ENCODE results near the gene JAM2.
"Not testable (repeated sequence)": the region's sequence is repeated elsewhere in the genome, so short reads cannot be mapped to it uniquely, and the experiment has no call there.

JAM2 gene

DNA sequence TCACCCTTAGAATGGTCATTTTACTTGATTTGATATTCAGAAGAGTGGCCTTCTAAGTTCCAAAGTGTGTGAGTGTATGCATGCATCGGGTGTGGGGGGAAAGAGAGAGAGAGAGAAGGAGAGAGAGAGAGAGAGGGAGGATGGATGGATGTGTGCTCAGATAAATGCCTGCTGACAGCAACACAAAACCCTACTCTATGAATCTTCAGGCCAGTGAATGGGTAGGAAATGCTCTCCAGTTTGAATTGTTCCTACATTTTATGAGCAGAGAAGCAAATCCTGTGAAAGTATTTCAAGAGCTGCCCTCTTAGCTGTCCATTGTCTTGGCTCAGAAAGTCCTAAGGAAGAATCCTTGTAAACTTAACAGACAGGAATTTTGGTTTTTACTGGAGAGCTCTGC, 7.4 kb downstream of the JAM2 start:
- DNase-seq (ENCODE audit: low spot score), result no peak

DNA sequence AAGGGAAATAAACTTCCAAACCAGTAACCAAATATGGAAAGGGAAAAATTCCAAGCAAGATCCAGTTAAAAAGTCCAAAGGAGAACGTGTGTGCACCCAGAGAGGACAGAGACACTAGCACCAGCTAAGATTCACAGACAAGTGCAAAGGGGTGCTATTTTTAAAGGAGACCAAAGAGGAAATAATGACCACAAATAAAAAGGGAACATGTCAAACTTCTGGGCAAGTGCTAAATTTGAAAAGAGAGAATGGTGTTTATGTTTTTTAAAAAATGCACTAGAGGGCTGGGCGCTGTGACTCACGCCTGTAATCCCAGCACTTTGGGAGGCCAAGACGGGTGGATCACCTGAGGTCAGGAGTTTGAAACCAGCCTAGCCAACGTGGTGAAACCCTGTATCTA, 8.6 kb downstream of the JAM2 start:
- no peak for DNase-seq (ENCODE audit: low spot score)

DNA sequence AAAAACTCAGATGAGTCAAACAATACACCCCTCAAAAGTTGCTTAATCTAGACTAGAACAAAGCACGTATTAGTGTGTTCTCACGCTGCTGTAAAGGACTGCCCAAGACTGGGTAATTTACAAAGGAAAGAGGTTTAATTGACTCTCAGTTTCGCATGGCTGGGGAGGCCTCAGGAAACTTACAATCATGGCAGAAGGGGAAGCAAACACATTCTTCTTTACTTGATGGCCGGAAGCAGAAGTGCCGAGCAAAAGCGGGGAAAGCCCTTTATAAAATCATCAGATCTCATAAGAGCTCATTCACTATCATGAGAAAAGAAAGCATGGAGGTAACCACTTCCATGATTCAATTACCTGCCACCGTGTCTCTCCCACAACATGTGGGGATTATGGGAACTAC, 10.1 kb downstream of the JAM2 start:
- no peak for DNase-seq (ENCODE audit: low spot score)

DNA sequence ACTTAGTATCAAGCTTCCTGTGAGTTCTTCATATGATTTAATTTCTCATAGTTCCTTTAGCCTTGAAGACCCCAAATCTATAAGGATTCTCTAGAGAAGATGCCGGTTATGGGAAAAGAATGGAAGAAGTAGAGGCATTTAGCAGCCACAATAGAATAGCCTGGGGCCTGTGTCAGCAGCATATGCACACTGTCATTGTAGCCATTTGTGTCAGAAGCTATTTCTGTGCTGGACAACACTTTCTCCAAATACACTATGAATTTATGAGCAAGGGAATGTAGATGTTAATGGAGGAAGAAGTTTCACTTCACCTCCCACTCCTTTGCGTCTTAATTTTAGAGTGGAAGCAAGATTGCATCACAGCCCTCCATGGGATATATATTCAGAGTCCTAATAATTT, 17.4 kb downstream of the JAM2 start:
- no peak for DNase-seq (ENCODE audit: low spot score)

DNA sequence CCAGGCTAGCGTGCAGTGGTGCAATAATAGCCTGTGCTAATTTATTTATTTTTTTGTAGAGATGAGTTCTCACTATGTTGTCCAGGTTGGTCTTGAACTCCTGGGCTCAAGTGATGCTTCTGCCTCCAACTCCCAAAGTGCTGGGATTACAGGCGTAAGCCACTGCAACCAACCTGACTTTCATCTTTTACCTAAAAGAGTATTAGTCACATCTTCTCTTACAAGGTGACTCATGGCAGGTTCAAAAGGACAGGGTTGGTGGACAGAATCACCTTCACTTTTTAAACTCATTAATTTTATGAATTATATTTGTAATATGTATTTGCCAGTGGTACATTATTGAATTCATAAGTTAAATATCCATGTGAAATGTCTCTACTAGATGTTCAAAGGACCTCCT, 18.1 kb downstream of the JAM2 start:
- DNase-seq (ENCODE audit: low spot score), result no peak

DNA sequence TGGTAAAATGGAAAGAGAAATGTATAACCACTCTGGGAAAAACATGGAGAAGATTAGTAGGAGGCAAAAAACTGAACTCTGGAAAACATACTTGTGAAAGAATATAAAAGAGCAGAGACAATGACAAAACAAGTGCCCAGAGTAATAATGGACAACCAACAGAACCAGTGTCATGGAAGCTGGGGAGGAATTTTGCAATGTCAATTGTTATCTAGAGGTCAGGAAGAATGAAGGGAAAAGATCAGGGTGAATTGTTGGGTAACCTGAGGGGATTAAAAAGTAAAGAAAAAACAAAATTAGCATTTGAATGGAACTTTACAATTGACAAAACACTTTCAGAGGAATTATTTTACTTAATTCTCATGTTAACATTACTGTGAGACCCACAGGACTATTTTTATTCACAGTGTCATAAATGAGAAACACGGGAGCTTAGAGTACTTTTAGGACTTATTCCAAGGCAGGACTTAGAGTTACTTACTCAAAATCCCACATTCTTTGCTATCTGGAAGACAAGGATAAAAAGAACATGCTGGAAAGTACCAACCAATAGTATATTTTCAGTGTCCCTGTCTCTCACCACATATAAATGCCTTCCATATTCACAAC, 19.5 kb downstream of the JAM2 start:
- DNase-seq (ENCODE audit: low spot score), result no peak

DNA sequence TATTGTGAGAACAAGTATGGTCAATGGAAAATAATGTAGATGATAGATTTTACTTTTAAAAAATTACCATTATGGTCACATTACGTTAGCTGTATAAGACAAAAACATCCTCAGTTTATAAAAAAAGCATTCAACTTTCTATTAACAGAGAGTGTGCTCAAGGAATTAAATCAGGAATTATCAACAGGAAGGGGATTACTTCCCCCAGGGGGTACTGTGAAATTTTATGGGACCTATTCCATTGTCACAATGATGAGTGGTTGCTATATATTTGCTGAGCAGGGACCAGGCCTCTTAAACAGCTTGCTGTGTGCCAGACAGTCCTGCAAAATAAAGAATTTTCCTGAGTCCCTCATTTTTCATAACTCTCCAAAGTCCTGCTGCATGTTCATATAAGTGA, 21.2 kb downstream of the JAM2 start:
- DNase-seq (ENCODE audit: low spot score), result no peak

DNA sequence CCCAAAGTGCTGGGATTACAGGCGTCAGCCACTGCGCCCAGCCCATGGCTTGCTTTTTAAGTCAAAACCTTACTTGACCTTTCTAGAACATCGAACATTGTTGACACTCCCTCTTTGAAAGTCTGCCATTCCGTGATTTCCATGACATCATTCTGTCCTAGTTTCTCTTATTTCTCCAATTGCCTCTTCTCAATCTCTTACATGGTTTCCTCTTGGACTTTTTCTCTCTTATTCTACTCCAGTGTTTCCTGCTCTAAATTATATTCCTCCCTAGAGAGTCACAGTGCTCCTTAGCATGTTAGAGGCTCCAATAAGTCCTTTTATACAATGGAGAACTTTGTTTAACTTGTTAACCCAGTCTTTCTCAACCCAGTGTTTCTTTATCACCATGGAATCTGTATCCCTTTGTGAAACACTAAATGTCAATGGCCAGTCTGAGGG, 25.5 kb downstream of the JAM2 start:
- DNase-seq (ENCODE audit: low spot score), result no peak

DNA sequence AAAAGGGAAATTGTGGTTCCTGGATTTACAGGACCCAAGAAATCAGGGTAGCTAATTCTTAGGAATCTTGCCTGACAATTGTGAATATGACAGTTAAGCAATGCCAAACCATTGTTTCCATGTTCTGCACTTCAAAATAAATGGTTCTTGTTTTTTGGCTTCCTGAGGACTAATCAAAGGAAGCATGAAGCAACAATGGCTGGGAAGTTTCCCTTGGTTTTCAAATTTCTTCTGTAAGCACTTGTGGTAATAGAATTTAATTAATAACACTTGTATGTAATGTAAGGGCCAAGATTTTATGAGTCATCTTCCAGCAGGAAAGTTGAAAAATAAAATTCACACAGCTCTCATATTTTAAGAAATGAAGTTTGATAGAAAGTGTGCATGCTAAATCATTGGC, 31.7 kb downstream of the JAM2 start:
- no peak for DNase-seq (ENCODE audit: low spot score)

DNA sequence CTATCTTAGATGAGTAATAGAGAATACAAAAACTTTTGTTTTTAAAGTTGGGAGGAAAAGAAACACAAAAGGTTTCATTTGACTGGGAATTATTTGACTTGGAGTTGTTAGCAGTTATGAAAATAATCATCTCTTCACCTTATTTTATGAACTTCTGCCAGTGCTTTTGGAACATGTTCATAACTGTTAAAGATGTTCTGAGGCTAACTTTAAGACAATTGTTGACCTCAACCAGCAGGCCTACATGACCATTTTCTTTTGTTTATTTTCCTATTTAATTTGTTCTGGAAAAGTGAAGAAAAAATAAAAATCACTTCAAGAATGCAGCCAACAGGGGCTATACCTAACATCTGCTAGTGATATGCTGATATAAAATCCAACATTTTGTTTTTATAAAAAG, 37.4 kb downstream of the JAM2 start:
- no peak for DNase-seq (ENCODE audit: low spot score)

DNA sequence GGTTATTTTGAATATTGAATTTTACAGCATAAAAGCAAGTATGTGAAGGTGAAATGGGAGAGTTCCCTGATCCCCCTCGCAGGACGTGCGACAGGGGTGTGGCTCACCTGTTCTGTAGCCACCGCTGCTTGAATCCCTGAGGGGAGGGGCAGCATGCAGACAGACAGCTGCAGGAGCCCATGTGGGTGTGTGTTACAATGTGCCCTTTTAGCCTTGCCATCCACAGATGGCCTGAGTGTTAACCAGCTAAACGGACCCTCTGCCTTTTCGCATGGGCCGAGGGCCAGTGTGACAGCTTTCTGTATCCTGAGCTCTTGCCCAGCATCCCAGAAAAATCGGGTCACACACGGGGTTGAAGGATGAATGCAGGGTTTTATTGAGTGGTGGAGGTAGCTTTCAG, 43.3 kb downstream of the JAM2 start:
- no peak for DNase-seq (ENCODE audit: low spot score)

DNA sequence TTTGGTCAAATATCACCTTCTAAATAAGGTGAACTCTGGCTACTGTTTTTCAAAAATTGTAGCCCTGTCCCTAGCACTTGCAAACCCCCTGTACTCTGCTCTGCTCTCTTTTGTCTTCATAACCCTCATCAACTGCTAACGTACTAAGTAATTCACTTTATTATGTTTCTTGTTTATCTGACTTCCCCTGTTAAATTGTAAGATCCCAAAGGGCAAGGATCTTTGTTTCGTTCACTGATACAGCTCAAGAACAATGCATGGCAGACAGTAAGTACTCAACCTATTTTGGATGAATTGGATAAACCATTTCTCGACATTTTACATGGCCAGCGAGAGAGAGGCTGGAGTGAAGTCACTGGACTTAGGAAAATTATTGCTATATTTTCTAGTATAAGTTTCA, 48.7 kb downstream of the JAM2 start:
- DNase-seq (ENCODE audit: low spot score), result no peak

DNA sequence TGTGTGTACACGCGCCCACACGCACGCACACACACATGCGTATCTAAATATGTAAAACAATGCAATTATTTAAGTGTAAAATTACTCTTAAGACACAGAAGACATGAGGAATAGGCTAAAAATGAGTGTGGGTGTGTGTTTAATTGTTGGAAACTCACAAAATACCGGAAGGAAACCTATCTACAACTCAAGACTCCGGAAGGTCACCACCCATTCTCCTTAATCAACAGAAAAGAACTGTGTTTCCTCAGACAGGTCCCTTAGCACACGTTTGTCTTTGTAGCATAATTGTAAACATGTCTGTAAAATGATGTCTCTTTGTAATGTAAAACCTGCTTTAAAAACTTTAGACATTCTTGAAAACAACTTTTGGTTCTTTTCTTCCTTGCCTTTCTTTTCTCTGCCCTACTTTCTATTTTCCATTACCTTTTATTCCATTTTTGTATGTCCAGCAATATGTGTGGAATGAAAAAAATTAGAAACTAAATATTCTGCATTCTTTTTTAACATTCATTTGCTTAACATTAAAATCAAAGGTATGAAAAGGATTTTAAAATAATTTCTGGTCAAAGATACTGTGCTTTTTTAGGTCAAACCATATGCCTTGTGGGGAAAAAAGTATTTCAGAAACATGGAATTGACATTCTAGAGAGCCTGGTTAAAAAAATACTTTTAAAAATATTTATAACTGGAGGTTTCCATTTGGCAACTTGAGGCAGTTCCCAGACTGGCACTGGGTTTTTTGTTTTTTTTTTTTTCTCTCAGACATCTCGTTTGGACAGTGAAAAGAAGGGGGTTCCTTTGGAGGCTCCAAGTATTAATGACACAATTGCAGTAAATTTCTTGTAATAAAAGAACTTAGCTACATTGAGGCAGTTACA, 49.5 kb downstream of the JAM2 start:
- DNase-seq (ENCODE audit: low spot score), result no peak

DNA sequence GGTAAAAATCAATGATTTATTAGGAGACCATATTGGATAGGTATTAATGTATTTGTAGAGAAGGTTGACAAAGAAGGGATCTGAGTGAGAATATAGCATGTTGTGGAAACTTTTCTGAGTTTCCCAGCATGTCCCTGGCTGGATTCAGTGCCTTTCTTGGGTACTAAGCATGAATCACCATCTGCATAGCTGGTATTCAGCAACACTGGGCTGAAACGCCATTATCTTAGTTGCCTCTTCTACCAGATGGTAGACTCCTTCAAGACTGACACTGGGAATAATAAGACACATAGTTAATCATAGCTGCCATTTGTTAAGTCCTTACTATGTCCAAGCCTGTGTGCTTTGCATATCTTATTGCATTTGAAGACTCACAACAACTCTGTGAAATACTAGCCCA, 50.2 kb downstream of the JAM2 start:
- no peak for DNase-seq (ENCODE audit: low spot score)

DNA sequence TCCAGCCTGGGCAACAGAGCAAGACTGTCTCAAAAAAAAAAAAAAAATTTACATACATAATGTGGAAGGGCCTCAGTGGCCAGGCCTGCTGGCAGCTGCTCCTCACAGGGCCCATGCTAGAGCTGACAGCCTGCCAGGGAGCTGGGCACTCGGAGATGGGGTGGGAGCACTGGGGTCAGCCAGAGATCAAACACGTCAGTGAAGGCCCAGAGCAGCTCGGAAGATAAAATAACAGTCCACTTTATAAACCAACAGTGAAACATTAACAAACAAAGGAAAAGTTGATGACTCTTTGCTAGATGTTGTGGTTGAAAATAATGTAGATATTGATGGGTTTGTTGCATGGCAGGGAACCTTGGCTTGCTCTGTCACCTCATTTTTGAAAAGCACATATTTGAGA, 52.9 kb downstream of the JAM2 start:
- DNase-seq (ENCODE audit: low spot score), result no peak

DNA sequence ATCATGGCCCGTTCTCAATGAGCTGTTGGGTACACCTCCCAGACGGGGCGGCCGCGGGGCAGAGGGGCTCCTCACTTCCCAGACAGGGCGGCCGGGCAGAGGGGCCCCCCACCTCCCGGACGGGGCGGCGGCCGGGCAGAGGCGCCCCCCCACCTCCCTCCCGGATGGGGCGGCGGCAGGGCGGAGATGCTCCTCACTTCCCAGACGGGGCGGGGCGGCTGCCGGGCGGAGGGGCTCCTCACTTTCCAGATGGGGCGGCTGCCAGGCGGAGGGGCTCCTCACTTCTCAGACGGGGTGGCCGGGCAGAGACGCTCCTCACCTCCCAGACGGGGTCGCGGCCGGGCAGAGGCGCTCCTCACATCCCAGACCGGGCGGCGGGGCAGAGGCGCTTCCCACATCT, 56.4 kb downstream of the JAM2 start:
- DNase-seq (ENCODE audit: low spot score), result not testable (repeated sequence)

DNA sequence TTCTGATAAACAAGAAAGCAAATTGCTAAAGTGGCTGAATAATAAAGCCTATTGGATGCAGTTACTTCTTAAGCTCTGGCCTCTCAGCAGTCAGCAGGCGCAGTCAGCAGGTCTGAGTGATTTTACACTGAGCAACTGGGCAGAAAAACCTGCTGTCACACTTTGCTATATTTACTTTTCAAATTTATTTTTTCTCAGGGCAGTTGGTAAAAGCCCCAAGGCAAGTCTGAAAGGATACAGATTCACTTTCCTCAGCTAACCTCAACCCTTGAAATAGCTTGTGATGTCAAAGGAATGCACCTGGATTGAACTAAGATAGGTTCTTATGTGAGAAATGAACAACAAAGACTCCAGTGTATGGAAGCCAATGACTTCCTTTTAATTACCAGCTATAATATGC, 61.7 kb downstream of the JAM2 start:
- no peak for DNase-seq (ENCODE audit: low spot score)

DNA sequence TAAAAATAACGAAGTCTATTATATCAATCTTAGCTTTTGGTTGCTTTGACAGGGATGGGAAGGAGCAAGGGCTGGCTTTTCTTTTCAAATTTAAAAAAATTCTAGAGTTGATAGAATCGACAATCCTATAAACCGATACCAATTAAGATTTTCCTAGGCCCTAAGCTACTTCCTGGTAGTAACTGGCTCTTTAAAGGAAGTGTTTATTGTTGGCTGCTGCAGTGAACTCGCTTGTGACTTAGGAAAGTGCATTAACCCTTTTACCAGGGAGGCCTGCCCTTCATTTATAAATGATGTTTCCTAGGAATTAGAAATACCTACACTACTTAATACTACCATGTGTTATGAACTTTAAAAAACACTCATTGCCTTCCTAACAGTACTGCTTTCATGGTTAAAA, 62.5 kb downstream of the JAM2 start:
- no peak for DNase-seq (ENCODE audit: low spot score)

DNA sequence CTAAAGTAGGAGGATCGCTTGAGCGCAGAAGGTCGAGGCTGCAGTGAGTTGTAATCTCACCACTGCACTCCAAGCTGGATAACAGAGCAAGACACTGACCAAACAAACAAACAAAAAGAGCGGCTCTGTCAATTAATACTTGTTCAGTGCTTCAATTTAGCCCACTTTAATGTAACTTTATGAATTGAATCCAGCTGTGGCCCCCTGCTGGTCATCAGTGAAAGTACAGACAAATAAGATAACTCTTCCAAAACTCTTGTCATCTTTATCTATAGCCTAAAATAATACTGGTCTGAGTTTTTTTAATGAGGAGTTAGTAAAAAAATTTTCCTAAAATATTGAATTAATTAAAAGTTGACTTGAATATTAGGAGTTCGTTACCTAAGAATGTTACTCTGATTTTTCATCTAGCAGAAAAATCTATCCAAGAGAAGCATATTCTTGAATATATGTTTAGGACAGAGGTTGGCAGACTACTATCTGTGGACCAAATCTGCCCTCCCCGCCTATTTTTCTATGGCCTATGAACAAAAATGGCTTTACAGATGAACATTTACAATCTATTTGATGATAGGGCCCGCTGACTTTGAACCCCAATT, 69.5 kb downstream of the JAM2 start:
- peak; percentile 9 for DNase-seq (ENCODE audit: low spot score)

DNA sequence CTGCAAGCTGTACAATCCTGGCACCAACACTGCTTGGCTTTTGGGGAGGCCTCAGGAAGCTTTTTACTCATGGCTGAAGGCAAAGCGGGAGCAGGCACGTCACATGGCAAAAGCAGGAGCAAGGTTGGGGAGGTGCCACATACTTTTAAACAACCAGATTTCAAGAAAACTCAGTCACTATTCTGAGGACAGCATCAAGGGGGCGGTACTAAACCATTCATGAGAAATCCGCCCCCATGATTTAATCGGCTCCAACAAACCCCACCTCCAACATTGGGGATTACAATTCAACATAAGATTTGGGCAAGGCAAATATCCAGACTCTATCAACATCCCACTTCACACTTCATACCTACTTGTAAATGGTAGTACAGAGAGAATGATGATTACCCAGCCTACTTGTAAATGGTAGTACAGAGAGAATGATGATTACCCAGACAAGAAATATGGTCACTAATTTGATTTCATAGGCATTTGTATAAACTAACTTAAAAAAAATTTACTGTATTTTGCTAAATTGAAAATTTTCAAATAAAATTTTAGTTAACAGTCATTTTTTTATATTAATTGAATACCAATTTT, 70.7 kb downstream of the JAM2 start:
- no peak for DNase-seq (ENCODE audit: low spot score)

DNA sequence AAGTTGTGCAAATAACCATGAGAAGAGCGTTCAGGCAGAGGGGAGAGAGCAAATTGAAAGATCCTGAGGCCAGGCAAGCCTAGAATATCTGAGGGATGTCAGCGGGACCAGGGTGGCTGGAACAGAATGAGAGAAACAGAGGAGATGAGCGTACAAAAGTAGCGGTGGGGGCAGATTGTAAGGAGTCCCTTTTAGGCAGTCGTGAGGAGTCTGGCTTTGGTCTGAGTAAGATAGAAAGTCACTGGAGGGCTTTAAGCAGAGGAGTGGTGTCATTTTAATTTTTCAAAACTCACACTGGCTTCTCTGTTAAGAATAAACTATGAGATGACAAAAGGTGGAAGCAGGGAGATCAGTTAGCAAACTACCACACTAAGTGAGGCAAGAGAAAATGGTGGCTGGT, 71.5 kb downstream of the JAM2 start:
- DNase-seq (ENCODE audit: low spot score), result no peak

DNA sequence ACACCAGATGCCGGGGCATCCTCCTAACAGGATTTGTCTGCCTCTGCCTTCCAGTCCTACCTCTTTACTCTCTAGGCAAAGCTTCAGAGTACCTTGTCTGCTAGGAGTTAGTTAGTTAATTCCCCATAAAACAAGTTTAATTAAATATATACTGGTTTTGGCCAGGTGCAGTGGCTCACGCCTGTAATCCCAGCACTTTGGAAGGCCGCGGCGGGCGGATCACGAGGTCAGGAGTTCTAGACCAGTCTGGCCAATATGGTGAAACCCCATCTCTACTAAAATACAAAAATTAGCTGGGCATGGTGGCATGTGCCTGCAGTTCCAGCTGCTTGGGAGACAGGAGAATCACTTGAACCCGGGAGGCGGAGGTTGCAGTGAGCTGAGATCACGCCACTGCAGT, 75.0 kb downstream of the JAM2 start:
- not testable (repeated sequence) for DNase-seq (ENCODE audit: low spot score)

DNA sequence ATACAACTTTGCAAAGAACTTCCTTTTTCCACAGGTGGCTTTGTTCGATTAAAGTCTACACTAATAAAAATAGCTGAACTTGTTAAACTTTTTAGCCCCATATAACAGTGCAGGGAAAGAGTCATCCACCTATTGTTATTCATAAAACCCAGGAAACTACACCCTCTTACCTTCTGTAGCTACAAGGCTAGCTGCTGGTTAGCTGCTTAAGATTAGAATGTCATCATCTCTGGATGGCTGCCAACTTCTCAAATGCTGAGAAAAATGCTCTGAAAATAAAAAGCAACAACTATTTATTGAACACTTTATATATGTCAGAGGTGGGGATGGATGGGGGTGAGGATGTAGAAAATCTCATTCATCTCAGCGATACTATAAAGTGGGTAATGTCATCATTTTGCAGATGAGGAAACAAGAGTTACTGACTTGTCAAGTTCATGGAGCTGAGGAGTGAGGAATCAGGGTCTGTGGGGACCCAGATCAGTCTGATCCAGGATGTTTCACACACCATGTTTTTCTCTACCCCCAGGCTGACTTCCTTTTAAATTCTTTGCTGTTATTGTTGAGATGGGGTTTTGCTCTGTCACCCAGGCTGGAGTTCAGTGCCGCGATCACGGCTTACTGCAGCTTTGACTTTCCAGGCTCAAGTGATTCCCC, 78.6 kb downstream of the JAM2 start:
- no peak for DNase-seq (ENCODE audit: low spot score)

All from HuH-7 (cell line).